ENCODE results near the gene CCDC77.

CCDC77 gene

DNA sequence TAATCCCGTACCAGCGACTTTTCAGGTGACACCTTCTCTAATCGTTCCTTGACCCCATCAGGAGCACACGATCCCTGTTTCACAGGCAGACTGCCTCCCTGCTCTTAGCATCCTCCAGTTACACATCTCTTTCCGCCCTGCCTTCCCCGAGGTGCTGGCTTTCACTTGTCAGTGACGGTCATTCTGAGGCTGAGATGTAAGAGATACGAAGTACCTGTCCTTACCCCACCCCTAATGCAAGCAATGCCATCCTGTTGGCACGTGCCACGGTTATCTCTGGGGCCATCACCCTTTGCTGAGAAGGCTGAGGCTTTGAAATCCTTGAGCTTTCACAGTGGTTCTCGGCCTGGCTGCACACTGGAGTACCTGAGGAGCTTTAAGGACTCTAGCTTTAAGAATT is 82.7 kb downstream of the CCDC77 start:
- no peak for TF ChIP-seq GATA3 (IDR thresholded peaks at IDR 0.05; ENCODE audit: low read depth, low read length)
- no peak for TF ChIP-seq GATA2 (IDR thresholded peaks at IDR 0.05; ENCODE audit: low read depth, low read length)

DNA sequence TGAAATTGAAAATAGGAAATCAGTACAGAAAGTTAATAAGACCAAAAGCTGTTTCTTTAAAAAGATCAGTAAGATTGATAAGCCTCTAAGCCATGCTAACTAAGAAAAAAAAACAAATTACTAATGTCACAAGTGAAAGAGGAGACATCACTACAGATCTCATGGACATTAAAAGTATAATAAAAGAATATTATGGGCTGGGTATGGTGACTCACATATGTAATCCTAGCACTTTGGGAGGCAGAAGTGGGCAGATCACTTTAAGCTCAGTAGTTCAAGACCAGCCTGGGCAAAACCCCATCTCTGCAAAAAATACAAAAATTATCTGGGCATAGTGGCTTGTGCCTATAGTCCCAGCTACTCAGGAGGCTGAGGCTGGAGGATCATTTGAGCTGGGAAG is 88.8 kb downstream of the CCDC77 start:
- TF ChIP-seq GATA3 (IDR thresholded peaks at IDR 0.05; ENCODE audit: low read depth, low read length) (no peak), GATA2 (IDR thresholded peaks at IDR 0.05; ENCODE audit: low read depth, low read length) (no peak)
